PC-9 (cell line): ENCODE data around the gene RALGPS2. TPM values are rescaled to one million over a fixed set of nuclear protein-coding genes. Genes with fewer than 3 reads are reported as not detected.

Source experiments
- BruUV-seq: library from RNA; stranded (reverse); fragments of 400-500 nt; replicated peaks from 2 replicates; lab custom pipeline; 2021; lab: Mats Ljungman, UMichigan
- CTCF ChIA-PET: fragments of 300-600 bp; sonication (Branson Sonifier 250); formaldehyde crosslinking; loops from one replicate; lab custom pipeline; 2022; ENCODE audit warnings: antibody characterized with exemption; lab: Charles Lee
- POLR2A ChIA-PET: fragments of 300-600 bp; sonication (Branson Sonifier 250); formaldehyde crosslinking; loops from one replicate; lab custom pipeline; 2022; ENCODE audit warnings: antibody characterized with exemption; ENCODE audit not compliant: unreplicated experiment; lab: Charles Lee
- DNase-seq, 2 experiments: peaks; one replicate each; pipeline versions ENCODE4 v3.0.0 to v3.0.0-alpha.2; 2015 to 2022; ENCODE audit warnings: mixed read lengths in 1 of 2
- H2AFZ ChIP-seq: fragments of 200-600 bp; sonication (generic); 2 replicates; pipeline ENCODE4 v1.8.1; 2017; ENCODE audit warnings: antibody characterized with exemption
- H3F3A ChIP-seq: fragments of 200-600 bp; sonication (generic); 2 replicates; pipeline ENCODE4 v1.8.1; 2017; ENCODE audit warnings: antibody characterized with exemption, mild to moderate bottlenecking, low read depth; ENCODE audit not compliant: insufficient read depth
- H3K27ac ChIP-seq: fragments of 200-600 bp; sonication (generic); 2 replicates; pipeline ENCODE4 v1.6.1; 2016; ENCODE audit warnings: mixed run types
- H3K27me3 ChIP-seq: fragments of 200-600 bp; sonication (generic); 2 replicates; pipeline ENCODE4 v1.6.1; 2016; ENCODE audit warnings: low read depth, mixed run types; ENCODE audit not compliant: insufficient read depth
- H3K36me3 ChIP-seq: fragments of 200-600 bp; sonication (generic); 2 replicates; pipeline ENCODE4 v1.6.1; 2016; ENCODE audit warnings: low read depth, mixed run types
- H3K4me1 ChIP-seq: fragments of 200-600 bp; sonication (generic); replicated peaks from 2 replicates; pipeline ENCODE4 v1.6.1; 2016; ENCODE audit warnings: mixed run types; ENCODE audit not compliant: insufficient read depth
- H3K4me2 ChIP-seq: fragments of 200-600 bp; sonication (generic); 2 replicates; pipeline ENCODE4 v1.6.1; 2017; ENCODE audit warnings: mixed run types
- H3K4me3 ChIP-seq: fragments of 200-600 bp; sonication (generic); 2 replicates; pipeline ENCODE4 v1.6.1; 2016; ENCODE audit warnings: mixed run types
- H3K79me2 ChIP-seq: fragments of 200-600 bp; sonication (generic); 2 replicates; pipeline ENCODE4 v1.6.1; 2017; ENCODE audit warnings: low read depth, mixed run types
- H3K9me2 ChIP-seq: fragments of 200-600 bp; sonication (generic); 2 replicates; pipeline ENCODE4 v1.8.1; 2017; ENCODE audit warnings: mild to moderate bottlenecking; ENCODE audit not compliant: insufficient read depth
- H3K9me3 ChIP-seq: fragments of 200-600 bp; sonication (generic); 2 replicates; pipeline ENCODE4 v1.8.1; 2016; ENCODE audit warnings: low read depth; ENCODE audit not compliant: insufficient read depth
- H4K20me1 ChIP-seq: fragments of 200-600 bp; sonication (generic); 2 replicates; pipeline ENCODE4 v1.8.1; 2017; ENCODE audit not compliant: insufficient read depth
- CTCF ChIP-seq: fragments of 200-600 bp; sonication (generic); conservative IDR thresholded peaks from 2 replicates; pipeline ENCODE4 v1.6.1; 2017; ENCODE audit warnings: mixed run types, antibody characterized with exemption, mild to moderate bottlenecking, moderate library complexity
- EZH2 ChIP-seq: fragments of 200-600 bp; sonication (generic); IDR thresholded peaks from 2 replicates; pipeline ENCODE4 v1.8.0; 2017; ENCODE audit warnings: antibody characterized with exemption, low read depth
- intact Hi-C: fragments of 100-400 bp; cut with micrococcal nuclease; formaldehyde crosslinking; loops from one replicate; pipeline ENCODE4 v1.10.0; 2022; ENCODE audit not compliant: unreplicated experiment
- total RNA-seq: library from RNA; stranded (reverse); gene quantifications from 2 replicates; pipeline ENCODE4 v1.2.3, GENCODE V29; 2021

RALGPS2 gene
- total RNA-seq, 1 experiment from 2014 or later = 62.4 TPM

- ChIA-PET CTCF (no interaction called here), POLR2A (no interaction called here)
- H3K4me1 ChIP-seq = peaks cover 49% of the 10 kb centered on the region
- H3K36me3 ChIP-seq = peaks cover 10% of the 10 kb centered on the region; the same call in 1 of the 2 replicates
- peaks cover 17% of the 10 kb centered on the region; the same call in 1 of the 2 replicates for H3K9me3 ChIP-seq
- TF ChIP-seq EZH2 (no peak), CTCF (no peak)
- H3F3A ChIP-seq = peaks cover 18% of the 10 kb centered on the region
- H4K20me1 ChIP-seq = no peaks in the 10 kb centered on the region
- no TSS peak for BruUV-seq
- no peaks in the 10 kb centered on the region for H3K79me2 ChIP-seq
- H2AFZ ChIP-seq = no peak overlapping the region
- no peak for DNase-seq
- H3K27me3 ChIP-seq = no peaks in the 10 kb centered on the region
- H3K9me2 ChIP-seq = no peaks in the 10 kb centered on the region
- peak overlapping the region; percentile 72 for H3K4me2 ChIP-seq
- H3K27ac ChIP-seq = peak overlapping the region; percentile 96
- intact Hi-C loops = no loop called here
- H3K4me3 ChIP-seq = no peak overlapping the region
Observed at GRCh38 chr1:178682886-178683285, 42.2 kb upstream of the RALGPS2 start.

DNA sequence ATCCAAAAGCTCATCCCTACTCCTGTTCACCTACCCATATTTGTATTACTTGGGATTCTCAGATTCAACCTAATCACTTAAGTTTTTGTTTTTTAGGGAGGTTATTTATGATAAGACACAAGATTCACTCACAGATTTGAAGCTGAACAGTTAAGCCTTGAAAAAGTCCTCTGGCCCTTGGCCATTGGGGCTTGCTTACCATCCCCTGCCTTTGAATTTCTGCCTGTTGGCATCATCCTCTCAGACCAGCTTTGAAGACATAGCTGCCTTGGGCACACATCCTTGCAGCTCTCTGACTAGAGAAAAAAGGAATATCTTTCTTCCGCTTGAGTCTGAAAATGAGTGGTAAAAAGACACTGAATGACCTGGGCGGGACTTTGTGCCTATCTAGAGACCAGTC, 41.8 kb upstream of the RALGPS2 start:
- BruUV-seq = no TSS peak
- Histone ChIP-seq H3K9me2 (no peaks in the 10 kb centered on the region), H3K36me3 (peaks cover 10% of the 10 kb centered on the region; the same call in 1 of the 2 replicates), H3K9me3 (peaks cover 17% of the 10 kb centered on the region; the same call in 1 of the 2 replicates), H2AFZ (no peak overlapping the region), H3K4me2 (peak overlapping the region; percentile 72), H3K27ac (peak overlapping the region; percentile 96), H3F3A (peaks cover 18% of the 10 kb centered on the region), H3K79me2 (no peaks in the 10 kb centered on the region), H3K4me3 (no peak overlapping the region), H3K27me3 (no peaks in the 10 kb centered on the region), H3K4me1 (peaks cover 49% of the 10 kb centered on the region), H4K20me1 (no peaks in the 10 kb centered on the region)
- ChIA-PET CTCF (no interaction called here), POLR2A (no interaction called here)
- no peak for DNase-seq
- TF ChIP-seq CTCF (no peak), EZH2 (no peak)
- intact Hi-C loops = no loop called here

- Histone ChIP-seq H3K27ac (peak overlapping the region; percentile 96), H3K9me3 (peaks cover 17% of the 10 kb centered on the region; the same call in 1 of the 2 replicates), H2AFZ (0 out of 2 replicates have a peak overlapping the region, but pooled peaks have one; percentile 63), H3K4me2 (peak overlapping the region; percentile 72), H4K20me1 (no peaks in the 10 kb centered on the region), H3K4me1 (peaks cover 49% of the 10 kb centered on the region), H3K36me3 (peaks cover 10% of the 10 kb centered on the region; the same call in 1 of the 2 replicates), H3K79me2 (no peaks in the 10 kb centered on the region), H3K9me2 (no peaks in the 10 kb centered on the region), H3K27me3 (no peaks in the 10 kb centered on the region), H3K4me3 (no peak overlapping the region; the same call in 1 of the 2 replicates), H3F3A (peaks cover 18% of the 10 kb centered on the region)
- POLR2A ChIA-PET = interaction anchor here (0.5 to 1.1 kb wide), 4 partner anchors 41 to 90 kb away, joined by 3 to 14 read pairs (median 7); partner anchors contain the start of gene RALGPS2
- BruUV-seq = no TSS peak
- DNase-seq = peak; percentile 21 to 49
- CTCF ChIA-PET = interaction anchor here (0.5 to 0.7 kb wide), 5 partner anchors 92 to 1728 kb away, joined by 3 to 32 read pairs (median 6); no protein-coding TSS in a partner anchor
- TF ChIP-seq EZH2 (no peak), CTCF (no peak)
- intact Hi-C loops = loop anchor here (2.0 kb wide), 2 partner anchors 75 to 141 kb away; no protein-coding TSS in a partner anchor
Observed at GRCh38 chr1:178684111-178684510, 40.9 kb upstream of the RALGPS2 start.
